NCI-H187 (cell line): Measurements from ENCODE around the gene P2RX6.
"Not testable (repeated sequence)": the region's sequence is repeated elsewhere in the genome, so short reads cannot be mapped to it uniquely, and the experiment has no call there.

Experiments
- DNase-seq, 2 experiments: peaks; one replicate each; lab custom pipeline; 2025; lab: John Stamatoyannopoulos, UW

The P2RX6 gene

GRCh38 chr22:21052715-21053459 lies 37.9 kb downstream of the P2RX6 start:
- DNase-seq = no peak

GRCh38 chr22:21054046-21054713 lies 39.2 kb downstream of the P2RX6 start:
- no peak for DNase-seq

- DNase-seq = no peak
Observed at GRCh38 chr22:21054714-21055563, 40.0 kb downstream of the P2RX6 start.

- no peak for DNase-seq
Observed at GRCh38 chr22:21055564-21055834, 40.5 kb downstream of the P2RX6 start.

- DNase-seq = no peak
Observed at GRCh38 chr22:21055880-21056319, 40.9 kb downstream of the P2RX6 start.

- DNase-seq = not testable (repeated sequence)
Observed at GRCh38 chr22:21060363-21060762, 45.4 kb downstream of the P2RX6 start.

GRCh38 chr22:21061660-21062321 lies 46.8 kb downstream of the P2RX6 start:
- DNase-seq = not testable (repeated sequence)

GRCh38 chr22:21064425-21064824 lies 49.5 kb downstream of the P2RX6 start:
- not testable (repeated sequence) for DNase-seq

GRCh38 chr22:21064917-21065864 lies 50.2 kb downstream of the P2RX6 start:
- DNase-seq = no peak

- DNase-seq = no peak
Observed at GRCh38 chr22:21067075-21067900, 52.3 kb downstream of the P2RX6 start.

- DNase-seq = no peak
Observed at GRCh38 chr22:21067901-21068680, 53.1 kb downstream of the P2RX6 start.

GRCh38 chr22:21068681-21069276 lies 53.8 kb downstream of the P2RX6 start:
- DNase-seq = no peak

- no peak for DNase-seq
Observed at GRCh38 chr22:21069375-21069774, 54.4 kb downstream of the P2RX6 start.

- DNase-seq = no peak
Observed at GRCh38 chr22:21070690-21071615, 56.0 kb downstream of the P2RX6 start.

GRCh38 chr22:21071796-21072195 lies 56.8 kb downstream of the P2RX6 start:
- not testable (repeated sequence) for DNase-seq

GRCh38 chr22:21073023-21073422 lies 58.1 kb downstream of the P2RX6 start:
- DNase-seq = no peak

- no peak for DNase-seq
Observed at GRCh38 chr22:21073482-21073881, 58.5 kb downstream of the P2RX6 start.
